NCI-H345 treated with DMSO at 0.1 percent for 48 hours (cell line): ENCODE data around the gene BLOC1S5.

Source experiments
- DNase-seq: peaks from one replicate; lab custom pipeline; 2025; ENCODE audit not compliant: unreplicated experiment; lab: John Stamatoyannopoulos, UW

Gene BLOC1S5

GRCh38 chr6:8082954-8083858, 19.0 kb upstream of the BLOC1S5 start:
- DNase-seq, result no peak

- no peak for DNase-seq
Observed at GRCh38 chr6:8082572-8082953, 18.4 kb upstream of the BLOC1S5 start.

- no peak for DNase-seq
Observed at GRCh38 chr6:8080362-8081151, 16.4 kb upstream of the BLOC1S5 start.

GRCh38 chr6:8079126-8079525, 14.9 kb upstream of the BLOC1S5 start:
- no peak for DNase-seq

- no peak for DNase-seq
Observed at GRCh38 chr6:8077991-8078390, 13.8 kb upstream of the BLOC1S5 start.

- no peak for DNase-seq
Observed at GRCh38 chr6:8075704-8076103, 11.5 kb upstream of the BLOC1S5 start.

- DNase-seq, result no peak
Observed at GRCh38 chr6:8075185-8075584, 11.0 kb upstream of the BLOC1S5 start.

GRCh38 chr6:8074213-8074612, 10.0 kb upstream of the BLOC1S5 start:
- no peak for DNase-seq

GRCh38 chr6:8073758-8074157, 9.6 kb upstream of the BLOC1S5 start:
- DNase-seq, result no peak

GRCh38 chr6:8070718-8071117, 6.5 kb upstream of the BLOC1S5 start:
- no peak for DNase-seq

GRCh38 chr6:8069631-8070284, 5.6 kb upstream of the BLOC1S5 start:
- no peak for DNase-seq

- no peak for DNase-seq
Observed at GRCh38 chr6:8069151-8069550, 5.0 kb upstream of the BLOC1S5 start.

- no peak for DNase-seq
Observed at GRCh38 chr6:8066108-8066507, 1.9 kb upstream of the BLOC1S5 start.

- no peak for DNase-seq
Observed at GRCh38 chr6:8065519-8065911, 1.3 kb upstream of the BLOC1S5 start.

GRCh38 chr6:8064638-8065518, 689 bp upstream of the BLOC1S5 start:
- DNase-seq, result no peak

GRCh38 chr6:8061736-8062135, 2.5 kb downstream of the BLOC1S5 start:
- no peak for DNase-seq

- DNase-seq, result no peak
Observed at GRCh38 chr6:8060346-8060745, 3.8 kb downstream of the BLOC1S5 start.

GRCh38 chr6:8059129-8059528, 5.1 kb downstream of the BLOC1S5 start:
- no peak for DNase-seq

GRCh38 chr6:8057793-8058192, 6.4 kb downstream of the BLOC1S5 start:
- DNase-seq, result no peak

GRCh38 chr6:8057263-8057662, 6.9 kb downstream of the BLOC1S5 start:
- no peak for DNase-seq

- DNase-seq, result no peak
Observed at GRCh38 chr6:8054276-8054675, 9.9 kb downstream of the BLOC1S5 start.
